Measurements from ENCODE around the gene CLRN3.

The CLRN3 gene

GRCh38 chr10:127903789-127904188 is 11.0 kb upstream of the CLRN3 start:
- Histone ChIP-seq H3K4me1 (ENCODE audit: control insufficient read depth, low read depth, low read length) (no peaks in the 10 kb centered on the region), H3K4me3 (ENCODE audit: low read length) (no peak overlapping the region), H3K27me3 (ENCODE audit: insufficient read depth, low read length, poor library complexity) (peaks cover 9% of the 10 kb centered on the region), H3K4me2 (ENCODE audit: low read length) (no peak overlapping the region), H3K23ac (ENCODE audit: low read length) (no peak overlapping the region), H4K8ac (ENCODE audit: low read depth, low read length) (no peak overlapping the region), H3K27ac (ENCODE audit: low read depth, low read length) (no peak overlapping the region), H3K4ac (ENCODE audit: low read depth, low read length) (no peak overlapping the region), H3K56ac (ENCODE audit: low read length) (no peak overlapping the region), H3K18ac (ENCODE audit: low read length) (no peak overlapping the region), H2BK120ac (ENCODE audit: low read depth, low read length) (no peak overlapping the region), H4K5ac (ENCODE audit: low read length) (no peak overlapping the region), H2AK5ac (ENCODE audit: low read length) (no peak overlapping the region), H3K36me3 (ENCODE audit: control insufficient read depth, insufficient read depth, low read length) (no peaks in the 10 kb centered on the region), H2BK5ac (ENCODE audit: low read length) (no peak overlapping the region), H3K9ac (ENCODE audit: low read length) (no peak overlapping the region), H2BK15ac (replicated peaks; ENCODE audit: low read depth) (no peak overlapping the region), H3K79me2 (ENCODE audit: control insufficient read depth, insufficient read depth, low read length) (no peaks in the 10 kb centered on the region), H3K79me1 (ENCODE audit: low read length) (no peaks in the 10 kb centered on the region)
- no peak for DNase-seq
- WGBS (ENCODE audit: extremely low coverage, insufficient coverage, low lambda C conversion rate) = no CpG with 5 or more reads among the region's 5 CpGs

GRCh38 chr10:127899766-127900387 is 7.1 kb upstream of the CLRN3 start:
- no CpG with 5 or more reads among the region's 3 CpGs for WGBS (ENCODE audit: extremely low coverage, insufficient coverage, low lambda C conversion rate)
- no peak overlapping the region for H3K23ac ChIP-seq (ENCODE audit: low read length)
- H3K36me3 ChIP-seq (ENCODE audit: control insufficient read depth, insufficient read depth, low read length) = no peaks in the 10 kb centered on the region
- no peak overlapping the region for H2BK120ac ChIP-seq (ENCODE audit: low read depth, low read length)
- H4K8ac ChIP-seq (ENCODE audit: low read depth, low read length) = no peak overlapping the region
- H3K18ac ChIP-seq (ENCODE audit: low read length) = no peak overlapping the region
- no peak for DNase-seq
- no peak overlapping the region for H3K4me2 ChIP-seq (ENCODE audit: low read length)
- H3K56ac ChIP-seq (ENCODE audit: low read length) = no peak overlapping the region
- no peak overlapping the region for H3K4me3 ChIP-seq (ENCODE audit: low read length)
- no peak overlapping the region for H2BK15ac ChIP-seq (replicated peaks; ENCODE audit: low read depth)
- no peaks in the 10 kb centered on the region for H3K79me1 ChIP-seq (ENCODE audit: low read length)
- H3K4ac ChIP-seq (ENCODE audit: low read depth, low read length) = no peak overlapping the region
- H3K9ac ChIP-seq (ENCODE audit: low read length) = no peak overlapping the region
- H3K27ac ChIP-seq (ENCODE audit: low read depth, low read length) = no peak overlapping the region
- no peaks in the 10 kb centered on the region for H3K79me2 ChIP-seq (ENCODE audit: control insufficient read depth, insufficient read depth, low read length)
- H2AK5ac ChIP-seq (ENCODE audit: low read length) = no peak overlapping the region
- no peaks in the 10 kb centered on the region for H3K27me3 ChIP-seq (ENCODE audit: insufficient read depth, low read length, poor library complexity)
- no peak overlapping the region for H2BK5ac ChIP-seq (ENCODE audit: low read length)
- no peak overlapping the region for H4K5ac ChIP-seq (ENCODE audit: low read length)
- H3K4me1 ChIP-seq (ENCODE audit: control insufficient read depth, low read depth, low read length) = no peaks in the 10 kb centered on the region

- no peak for DNase-seq
- no peak overlapping the region for H3K4me3 ChIP-seq (ENCODE audit: low read length)
- H2AK5ac ChIP-seq (ENCODE audit: low read length) = no peak overlapping the region
- H3K27me3 ChIP-seq (ENCODE audit: insufficient read depth, low read length, poor library complexity) = no peaks in the 10 kb centered on the region
- H3K56ac ChIP-seq (ENCODE audit: low read length) = no peak overlapping the region
- no peak overlapping the region for H2BK15ac ChIP-seq (replicated peaks; ENCODE audit: low read depth)
- no peak overlapping the region for H2BK5ac ChIP-seq (ENCODE audit: low read length)
- no peak overlapping the region for H3K18ac ChIP-seq (ENCODE audit: low read length)
- H3K79me2 ChIP-seq (ENCODE audit: control insufficient read depth, insufficient read depth, low read length) = no peaks in the 10 kb centered on the region
- H4K8ac ChIP-seq (ENCODE audit: low read depth, low read length) = no peak overlapping the region
- no peak overlapping the region for H3K27ac ChIP-seq (ENCODE audit: low read depth, low read length)
- no peak overlapping the region for H3K23ac ChIP-seq (ENCODE audit: low read length)
- H3K4me2 ChIP-seq (ENCODE audit: low read length) = no peak overlapping the region
- no peak overlapping the region for H4K5ac ChIP-seq (ENCODE audit: low read length)
- no peaks in the 10 kb centered on the region for H3K36me3 ChIP-seq (ENCODE audit: control insufficient read depth, insufficient read depth, low read length)
- no peaks in the 10 kb centered on the region for H3K79me1 ChIP-seq (ENCODE audit: low read length)
- no peak overlapping the region for H2BK120ac ChIP-seq (ENCODE audit: low read depth, low read length)
- H3K4ac ChIP-seq (ENCODE audit: low read depth, low read length) = no peak overlapping the region
- WGBS (ENCODE audit: extremely low coverage, insufficient coverage, low lambda C conversion rate) = no CpG with 5 or more reads among the region's 2 CpGs
- H3K4me1 ChIP-seq (ENCODE audit: control insufficient read depth, low read depth, low read length) = no peaks in the 10 kb centered on the region
- no peak overlapping the region for H3K9ac ChIP-seq (ENCODE audit: low read length)
Measured at GRCh38 chr10:127897177-127897576, 4.4 kb upstream of the CLRN3 start.

- H3K9ac ChIP-seq (ENCODE audit: low read length) = no peak overlapping the region
- H3K79me2 ChIP-seq (ENCODE audit: control insufficient read depth, insufficient read depth, low read length) = no peaks in the 10 kb centered on the region
- no peaks in the 10 kb centered on the region for H3K27me3 ChIP-seq (ENCODE audit: insufficient read depth, low read length, poor library complexity)
- H3K23ac ChIP-seq (ENCODE audit: low read length) = no peak overlapping the region
- H2BK120ac ChIP-seq (ENCODE audit: low read depth, low read length) = no peak overlapping the region
- H3K18ac ChIP-seq (ENCODE audit: low read length) = no peak overlapping the region
- no peak overlapping the region for H3K27ac ChIP-seq (ENCODE audit: low read depth, low read length)
- no peaks in the 10 kb centered on the region for H3K4me1 ChIP-seq (ENCODE audit: control insufficient read depth, low read depth, low read length)
- no peak overlapping the region for H4K8ac ChIP-seq (ENCODE audit: low read depth, low read length)
- H3K4ac ChIP-seq (ENCODE audit: low read depth, low read length) = no peak overlapping the region
- H3K4me3 ChIP-seq (ENCODE audit: low read length) = no peak overlapping the region
- no peaks in the 10 kb centered on the region for H3K79me1 ChIP-seq (ENCODE audit: low read length)
- H3K4me2 ChIP-seq (ENCODE audit: low read length) = no peak overlapping the region
- H2BK5ac ChIP-seq (ENCODE audit: low read length) = no peak overlapping the region
- H4K5ac ChIP-seq (ENCODE audit: low read length) = no peak overlapping the region
- H2AK5ac ChIP-seq (ENCODE audit: low read length) = no peak overlapping the region
- H3K56ac ChIP-seq (ENCODE audit: low read length) = no peak overlapping the region
- no peaks in the 10 kb centered on the region for H3K36me3 ChIP-seq (ENCODE audit: control insufficient read depth, insufficient read depth, low read length)
- no peak overlapping the region for H2BK15ac ChIP-seq (replicated peaks; ENCODE audit: low read depth)
- DNase-seq = no peak
Measured at GRCh38 chr10:127896590-127896989, 3.8 kb upstream of the CLRN3 start.

GRCh38 chr10:127894146-127894545 is 1.4 kb upstream of the CLRN3 start:
- H3K23ac ChIP-seq (ENCODE audit: low read length) = no peak overlapping the region
- no peaks in the 10 kb centered on the region for H3K36me3 ChIP-seq (ENCODE audit: control insufficient read depth, insufficient read depth, low read length)
- no peak overlapping the region for H3K4me2 ChIP-seq (ENCODE audit: low read length)
- H3K4me1 ChIP-seq (ENCODE audit: control insufficient read depth, low read depth, low read length) = no peaks in the 10 kb centered on the region
- H4K8ac ChIP-seq (ENCODE audit: low read depth, low read length) = no peak overlapping the region
- H4K5ac ChIP-seq (ENCODE audit: low read length) = no peak overlapping the region
- no peak overlapping the region for H3K4me3 ChIP-seq (ENCODE audit: low read length)
- no peak overlapping the region for H3K56ac ChIP-seq (ENCODE audit: low read length)
- H3K18ac ChIP-seq (ENCODE audit: low read length) = no peak overlapping the region
- no peak overlapping the region for H2BK15ac ChIP-seq (replicated peaks; ENCODE audit: low read depth)
- no peak overlapping the region for H3K4ac ChIP-seq (ENCODE audit: low read depth, low read length)
- no peaks in the 10 kb centered on the region for H3K79me2 ChIP-seq (ENCODE audit: control insufficient read depth, insufficient read depth, low read length)
- no CpG with 5 or more reads among the region's 1 CpG for WGBS (ENCODE audit: extremely low coverage, insufficient coverage, low lambda C conversion rate)
- H3K79me1 ChIP-seq (ENCODE audit: low read length) = no peaks in the 10 kb centered on the region
- no peak overlapping the region for H2AK5ac ChIP-seq (ENCODE audit: low read length)
- H3K27me3 ChIP-seq (ENCODE audit: insufficient read depth, low read length, poor library complexity) = no peaks in the 10 kb centered on the region
- H3K27ac ChIP-seq (ENCODE audit: low read depth, low read length) = no peak overlapping the region
- no peak overlapping the region for H2BK5ac ChIP-seq (ENCODE audit: low read length)
- H3K9ac ChIP-seq (ENCODE audit: low read length) = no peak overlapping the region
- DNase-seq = no peak
- H2BK120ac ChIP-seq (ENCODE audit: low read depth, low read length) = no peak overlapping the region

GRCh38 chr10:127890832-127891334 is 1.9 kb downstream of the CLRN3 start:
- no peaks in the 10 kb centered on the region for H3K4me1 ChIP-seq (ENCODE audit: control insufficient read depth, low read depth, low read length)
- no peaks in the 10 kb centered on the region for H3K79me2 ChIP-seq (ENCODE audit: control insufficient read depth, insufficient read depth, low read length)
- H2AK5ac ChIP-seq (ENCODE audit: low read length) = no peak overlapping the region
- H2BK15ac ChIP-seq (replicated peaks; ENCODE audit: low read depth) = no peak overlapping the region
- DNase-seq = no peak
- H2BK5ac ChIP-seq (ENCODE audit: low read length) = no peak overlapping the region
- no peak overlapping the region for H3K18ac ChIP-seq (ENCODE audit: low read length)
- H3K79me1 ChIP-seq (ENCODE audit: low read length) = no peaks in the 10 kb centered on the region
- H3K27me3 ChIP-seq (ENCODE audit: insufficient read depth, low read length, poor library complexity) = no peaks in the 10 kb centered on the region
- H3K4me3 ChIP-seq (ENCODE audit: low read length) = no peak overlapping the region
- H3K27ac ChIP-seq (ENCODE audit: low read depth, low read length) = no peak overlapping the region
- no peak overlapping the region for H4K5ac ChIP-seq (ENCODE audit: low read length)
- H3K56ac ChIP-seq (ENCODE audit: low read length) = no peak overlapping the region
- H3K36me3 ChIP-seq (ENCODE audit: control insufficient read depth, insufficient read depth, low read length) = no peaks in the 10 kb centered on the region
- H4K8ac ChIP-seq (ENCODE audit: low read depth, low read length) = no peak overlapping the region
- H3K9ac ChIP-seq (ENCODE audit: low read length) = no peak overlapping the region
- no peak overlapping the region for H2BK120ac ChIP-seq (ENCODE audit: low read depth, low read length)
- WGBS (ENCODE audit: extremely low coverage, insufficient coverage, low lambda C conversion rate) = no CpG with 5 or more reads among the region's 3 CpGs
- no peak overlapping the region for H3K23ac ChIP-seq (ENCODE audit: low read length)
- H3K4ac ChIP-seq (ENCODE audit: low read depth, low read length) = no peak overlapping the region
- no peak overlapping the region for H3K4me2 ChIP-seq (ENCODE audit: low read length)

Data from mesendoderm (in vitro differentiated cells).